Sigmoid colon (tissue), 4 donors: ENCODE data around the gene CA11.

Experiments
- CTCF ChIP-seq, 4 experiments: fragments of 450-650 bp in 3 of 4; fragments of 200-600 bp in 1 of 4; IDR thresholded peaks; one replicate each; pipeline ENCODE4 v1.5.1; 2016 to 2019; ENCODE audit warnings: antibody characterized with exemption in 4 of 4, mild to moderate bottlenecking in 3 of 4, moderate library complexity in 2 of 4
- EP300 ChIP-seq, 4 donors: sonication (generic); formaldehyde crosslinking; IDR thresholded peaks; one replicate each; pipeline ENCODE4 v1.6.1; 2017; ENCODE audit warnings: antibody characterized with exemption in 4 of 4

DNA sequence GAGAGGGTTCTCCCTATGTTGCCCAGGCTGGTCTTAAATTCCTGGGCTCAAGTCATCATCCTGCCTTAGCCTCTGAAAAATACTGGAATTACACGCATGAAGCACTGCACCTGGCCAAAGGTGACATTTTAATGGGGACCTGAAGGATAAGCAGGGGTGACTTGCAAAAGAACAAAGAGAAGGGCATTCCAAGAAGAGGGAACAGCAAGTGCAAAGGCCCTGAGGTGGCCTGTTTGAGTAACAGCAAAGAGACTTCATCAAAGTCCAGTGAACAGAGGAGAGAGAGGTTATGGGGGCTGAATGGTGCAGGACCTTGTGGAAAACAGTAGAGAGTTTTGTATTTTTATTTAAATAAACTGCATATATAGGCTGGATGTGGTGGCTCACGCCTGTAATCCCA is 4.1 kb downstream of the CA11 start:
- TF ChIP-seq CTCF (IDR thresholded peaks at IDR 0.05) = no peak
- TF ChIP-seq EP300 (IDR thresholded peaks at IDR 0.05) = no peak
